Suppressor macrophage treated with lipopolysaccharide for 4 hours (primary cell): ENCODE measurements around the gene ZNF610.

Experiments used
- DNase-seq: peaks from one replicate; pipeline ENCODE4 v3.0.0-alpha.2; 2020

Gene ZNF610

DNA sequence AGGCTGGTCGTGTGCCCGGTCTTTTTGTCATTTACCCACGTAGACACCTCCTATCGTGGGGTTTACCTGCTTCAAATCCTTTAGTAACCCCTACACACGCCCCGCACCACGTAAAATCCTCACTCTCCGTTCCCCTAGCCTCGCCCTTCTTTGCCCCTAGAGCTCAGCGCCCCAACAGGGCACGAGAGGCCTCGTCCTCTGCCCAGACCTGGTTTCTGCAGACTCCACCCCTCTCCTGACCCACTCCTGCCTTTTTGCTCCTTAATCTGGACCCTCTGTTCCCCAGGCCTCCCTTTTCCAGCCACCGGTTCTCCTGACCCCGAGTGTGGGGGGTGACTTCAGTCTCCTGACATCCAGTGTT, 62.0 kb downstream of the ZNF610 start:
- DNase-seq: peak; percentile 17

DNA sequence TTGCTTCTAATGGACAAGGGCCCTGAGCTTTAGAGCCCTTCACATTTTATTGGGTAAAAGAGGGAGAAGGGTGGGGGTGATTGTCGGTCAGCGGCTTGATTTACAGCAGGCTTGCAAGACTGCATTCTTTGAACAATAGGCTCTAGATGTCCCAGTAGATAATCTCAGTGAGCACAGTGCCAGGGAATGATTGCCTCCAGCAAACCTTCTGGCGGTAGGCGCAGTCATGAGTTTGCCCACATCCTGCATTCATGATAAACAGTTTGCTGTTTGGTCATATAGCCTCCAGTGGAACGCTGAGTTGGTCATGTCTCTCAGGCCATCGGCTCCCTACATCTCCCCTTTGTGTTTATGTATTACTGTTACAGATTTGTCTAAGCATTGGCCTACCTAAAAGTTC, 74.2 kb downstream of the ZNF610 start:
- no peak for DNase-seq

DNA sequence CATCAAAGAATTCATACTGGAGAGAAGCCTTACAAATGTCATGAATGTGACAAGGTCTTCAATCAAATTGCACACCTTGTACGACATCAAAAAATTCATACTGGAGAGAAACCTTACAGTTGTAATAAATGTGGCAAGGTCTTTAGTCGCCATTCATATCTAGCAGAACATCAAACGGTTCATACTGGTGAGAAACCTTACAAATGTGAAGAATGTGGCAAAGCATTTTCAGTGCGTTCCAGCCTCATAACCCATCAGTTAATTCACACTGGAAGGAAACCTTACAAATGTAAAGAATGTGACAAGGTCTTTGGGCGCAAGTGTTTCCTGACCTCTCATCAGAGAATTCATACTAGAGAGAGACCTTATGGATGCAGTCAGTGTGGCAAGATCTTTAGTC, 79.7 kb downstream of the ZNF610 start:
- no peak for DNase-seq
